NCI-H1048 (cell line): ENCODE data around the gene FGFBP1.
"Not testable (repeated sequence)": the region's sequence is repeated elsewhere in the genome, so short reads cannot be mapped to it uniquely, and the experiment has no call there.

Experiments
- DNase-seq: peaks from one replicate; lab custom pipeline; 2025; lab: John Stamatoyannopoulos, UW

The FGFBP1 gene

DNA sequence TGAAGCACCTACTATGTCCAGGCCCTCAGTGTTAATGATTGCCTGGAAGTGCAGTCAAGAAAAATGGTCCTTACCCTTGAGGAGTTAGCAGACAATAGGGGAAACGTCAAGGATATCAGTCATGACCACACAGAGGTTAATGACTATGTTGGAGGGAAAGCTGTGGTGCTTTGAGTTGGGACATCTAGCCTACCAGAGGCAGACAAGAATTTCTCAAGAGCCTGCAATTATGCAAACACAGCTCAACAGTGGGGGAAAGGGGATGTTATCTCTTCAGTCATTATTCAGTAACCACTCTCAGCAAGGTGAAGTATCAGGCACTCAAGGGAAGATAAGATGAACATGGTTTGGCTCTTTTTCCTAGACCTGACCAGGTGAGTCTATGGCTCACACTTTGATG, 7.0 kb upstream of the FGFBP1 start:
- DNase-seq = no peak

DNA sequence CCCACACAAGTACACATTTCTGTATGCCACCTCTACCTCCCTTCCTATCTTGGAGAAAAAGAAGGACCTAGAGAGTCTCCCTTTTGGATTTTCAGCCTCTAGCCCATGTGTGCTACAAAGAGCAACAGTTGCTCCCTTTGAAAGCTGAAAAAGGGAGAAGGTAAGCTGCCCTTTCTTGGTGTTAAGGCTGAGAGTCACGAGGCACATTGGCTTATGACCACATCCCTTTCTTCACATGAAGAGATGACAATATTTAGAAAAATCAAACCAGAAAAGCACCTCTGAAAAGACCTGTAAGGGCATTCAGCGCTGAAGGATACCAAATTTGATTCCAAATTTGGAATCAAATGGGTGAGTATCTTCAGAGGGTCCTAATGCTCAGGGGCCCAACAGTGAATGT, 6.4 kb upstream of the FGFBP1 start:
- no peak for DNase-seq

DNA sequence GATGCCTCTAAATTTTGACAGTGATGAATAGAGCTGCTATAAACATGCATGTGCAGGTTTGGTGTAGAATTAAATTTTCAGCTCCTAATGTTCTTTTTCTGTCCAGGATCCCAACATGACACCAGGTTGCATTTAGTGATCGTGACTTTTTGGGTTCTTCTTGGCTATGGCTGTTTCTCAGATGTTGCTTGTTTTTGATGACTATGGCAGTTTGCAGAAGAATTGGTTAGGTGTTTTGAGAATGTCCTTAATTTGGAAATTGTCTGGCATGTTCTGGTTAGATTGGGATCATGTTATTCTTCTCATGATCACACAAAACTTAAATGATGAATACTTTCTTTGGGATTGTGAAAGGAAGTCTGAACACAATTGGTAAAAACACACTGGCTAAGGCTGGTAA, 3.7 kb upstream of the FGFBP1 start:
- DNase-seq = no peak

DNA sequence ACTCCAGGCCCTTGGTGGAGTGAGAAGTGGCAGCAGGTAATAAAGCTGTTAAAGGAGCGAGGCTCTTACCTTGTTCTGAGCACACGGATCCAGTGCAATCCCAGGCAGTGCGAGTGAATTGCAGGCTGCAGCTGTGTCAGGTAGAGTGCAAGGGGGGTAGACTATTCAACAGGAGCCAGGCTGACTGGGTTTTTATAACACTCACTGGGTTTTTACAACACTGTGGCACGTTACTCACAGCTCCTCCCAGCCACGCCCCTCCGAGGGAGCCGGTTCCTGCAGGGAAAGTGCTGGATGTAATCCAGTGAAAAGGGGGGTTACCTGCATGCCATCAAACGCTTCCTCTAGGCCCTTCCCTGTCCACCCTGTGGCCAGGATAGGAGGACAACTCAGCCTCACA, 358 bp downstream of the FGFBP1 start:
- DNase-seq = no peak

DNA sequence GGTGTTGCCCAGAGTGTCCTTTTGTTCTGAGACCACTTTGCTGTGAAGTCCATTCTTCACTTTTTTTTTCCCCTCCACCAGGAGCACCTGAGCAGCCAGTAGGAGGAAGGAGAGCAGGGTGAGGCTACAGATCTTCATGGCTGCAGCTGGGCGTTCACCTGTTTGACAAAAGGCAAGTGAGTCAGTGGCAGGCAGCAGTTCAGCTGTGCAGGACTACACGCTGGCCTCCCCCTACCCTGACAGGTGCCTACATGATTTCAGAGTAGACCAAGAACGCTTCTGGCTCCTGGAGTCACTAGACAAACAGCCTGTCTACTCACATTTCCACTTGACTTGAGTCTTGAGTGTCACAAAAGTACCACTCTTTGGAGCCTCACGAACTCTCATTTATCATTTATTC, 2.0 kb downstream of the FGFBP1 start:
- no peak for DNase-seq

DNA sequence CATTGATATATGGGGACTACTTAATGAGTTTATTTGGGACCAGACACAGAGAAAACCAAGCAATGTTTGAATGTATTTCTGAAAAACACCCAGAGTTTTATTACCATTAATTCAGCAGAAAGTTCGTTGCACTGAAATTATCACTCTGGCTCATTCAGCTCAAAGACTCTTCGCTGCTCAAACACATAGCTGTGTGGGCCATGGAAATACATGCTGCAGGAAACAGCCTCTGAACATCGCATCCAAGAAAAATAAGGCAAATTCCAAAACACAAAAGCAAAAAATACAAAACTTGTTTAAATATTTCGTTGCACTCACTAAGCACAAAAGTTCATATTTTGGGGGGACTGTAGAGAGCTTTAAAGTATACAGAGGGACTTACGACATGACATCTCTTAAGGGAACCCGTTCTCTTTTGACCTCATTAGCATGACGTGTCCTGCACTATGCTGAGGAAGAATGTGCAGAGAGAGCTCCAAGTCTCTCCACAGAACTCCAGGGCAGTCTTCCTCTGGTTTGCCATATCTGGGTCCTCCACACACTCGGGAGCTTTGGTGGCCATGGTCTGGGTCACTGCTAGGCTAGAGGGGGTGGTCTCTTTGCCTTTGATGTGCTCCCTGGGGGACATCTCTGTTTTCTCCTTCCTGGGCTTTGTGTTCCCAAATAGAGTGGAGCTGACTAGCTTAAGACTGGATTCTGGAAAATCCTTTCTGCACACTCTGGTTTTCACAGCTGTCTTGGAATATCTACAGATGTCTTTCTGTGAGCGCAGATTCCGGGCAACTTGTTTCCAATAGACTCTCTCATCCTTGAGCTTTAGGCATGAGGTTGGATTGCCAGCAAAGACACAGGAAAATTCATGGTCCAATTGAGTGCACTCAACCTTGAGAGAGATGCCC, 2.8 kb downstream of the FGFBP1 start:
- no peak for DNase-seq

DNA sequence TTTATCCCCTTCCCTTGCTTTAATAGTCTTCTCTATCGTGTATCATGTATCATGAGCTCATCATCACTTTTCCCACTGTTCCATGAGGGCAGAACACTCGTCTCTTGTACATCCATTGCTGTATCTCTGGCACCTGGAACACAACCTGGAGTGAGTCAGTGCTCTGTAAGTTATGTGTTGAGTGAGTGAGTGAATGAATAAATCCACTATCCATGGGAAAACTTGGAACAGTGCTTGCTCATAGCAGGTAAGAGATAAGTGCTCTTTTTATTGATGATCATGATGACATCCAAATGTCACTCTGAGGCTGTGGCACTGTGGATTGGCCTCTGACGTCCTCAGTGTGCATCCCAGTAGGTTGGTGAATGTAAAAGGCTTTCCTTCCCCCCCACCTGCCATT, 4.3 kb downstream of the FGFBP1 start:
- no peak for DNase-seq

DNA sequence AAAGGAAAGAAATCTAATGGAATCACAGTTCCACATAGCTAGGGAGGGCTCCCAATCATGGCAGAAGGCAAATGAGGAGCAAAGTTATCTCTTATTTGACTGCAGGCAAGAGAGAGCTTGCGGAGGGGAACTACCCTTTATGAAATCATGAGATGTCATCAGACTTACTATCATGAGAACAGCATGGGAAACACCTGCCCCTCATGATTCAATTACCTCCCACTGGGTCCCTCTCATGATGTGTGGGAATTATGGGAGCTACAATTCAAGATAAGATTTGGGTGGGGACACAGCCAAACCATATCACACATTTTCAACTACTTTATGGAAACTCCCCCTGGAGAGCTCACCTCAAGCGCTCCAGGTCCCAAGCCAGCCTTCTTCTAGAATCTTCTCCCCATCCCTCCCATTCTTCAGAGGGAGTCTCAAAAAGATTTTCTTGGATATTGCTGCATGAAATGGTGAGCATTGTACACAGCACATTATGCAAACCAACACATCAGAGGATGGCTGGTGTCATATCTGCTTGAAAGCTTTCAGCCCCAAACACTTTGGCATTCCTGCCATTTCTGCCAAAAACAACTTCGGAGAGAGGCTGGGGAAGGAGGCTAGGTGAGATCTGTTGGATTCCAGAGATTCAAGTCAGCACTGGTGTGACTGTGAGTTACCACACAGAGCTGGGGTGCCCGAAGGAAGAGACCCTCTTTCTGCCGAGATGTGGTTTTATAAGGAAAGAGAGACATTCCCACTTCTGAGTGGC, 6.9 kb downstream of the FGFBP1 start:
- no peak for DNase-seq

DNA sequence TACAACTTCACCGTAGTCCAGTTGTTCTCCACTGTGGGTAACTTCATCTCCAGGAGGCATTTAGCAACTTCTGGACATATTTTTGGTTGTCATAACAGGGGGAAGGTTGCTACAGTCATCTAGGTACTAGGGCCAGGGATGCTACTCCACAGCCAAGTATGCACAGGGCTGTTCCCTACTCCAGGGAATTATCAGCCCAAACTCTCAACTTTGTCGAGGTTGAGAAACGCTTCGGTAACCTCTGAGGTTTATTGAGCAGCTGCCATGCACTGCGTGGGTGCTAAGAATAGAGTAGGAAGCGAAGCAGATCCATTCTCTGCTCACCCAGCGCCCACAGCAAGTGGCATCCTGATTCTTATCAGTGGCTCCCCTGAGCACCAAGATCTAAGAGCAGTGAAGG, 8.2 kb downstream of the FGFBP1 start:
- DNase-seq = no peak

DNA sequence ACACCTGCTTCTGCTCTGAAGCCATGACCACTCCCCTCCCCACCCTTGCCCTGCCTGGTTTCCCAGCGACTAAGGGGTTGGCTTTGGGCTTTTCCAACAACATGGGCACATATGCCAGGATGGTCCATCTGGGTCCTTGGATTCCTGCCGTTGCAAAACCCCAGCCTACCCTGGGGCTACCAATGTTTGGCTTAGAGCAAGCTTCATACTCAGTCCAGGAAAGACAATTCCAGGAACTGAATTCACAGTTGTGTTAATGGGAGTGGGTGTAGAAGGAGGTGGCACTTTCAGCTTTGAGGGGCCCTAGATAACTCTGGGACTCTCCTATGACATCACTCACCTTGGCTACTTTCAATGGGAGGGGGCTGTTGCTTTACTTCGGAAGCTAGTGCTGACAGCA, 9.0 kb downstream of the FGFBP1 start:
- DNase-seq = no peak

DNA sequence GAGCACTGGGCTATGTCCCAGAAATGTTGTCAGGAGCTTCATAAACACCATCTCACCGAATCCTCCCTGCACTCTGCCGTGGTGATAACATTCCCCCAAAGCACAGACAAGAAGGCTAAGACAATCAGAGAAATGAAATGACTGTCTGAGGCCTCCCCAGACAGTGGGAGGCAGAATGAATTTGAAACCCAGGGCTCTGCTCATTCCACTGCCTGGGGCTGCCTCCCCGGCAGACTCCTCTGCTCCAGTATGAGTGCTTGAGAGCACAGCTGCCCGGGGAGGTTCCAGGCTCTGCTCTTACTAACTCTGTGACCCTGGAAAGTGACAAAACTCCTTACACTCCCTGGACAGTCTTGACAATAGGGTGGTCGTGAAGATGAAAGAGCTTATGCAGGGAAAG, 9.7 kb downstream of the FGFBP1 start:
- DNase-seq = no peak

DNA sequence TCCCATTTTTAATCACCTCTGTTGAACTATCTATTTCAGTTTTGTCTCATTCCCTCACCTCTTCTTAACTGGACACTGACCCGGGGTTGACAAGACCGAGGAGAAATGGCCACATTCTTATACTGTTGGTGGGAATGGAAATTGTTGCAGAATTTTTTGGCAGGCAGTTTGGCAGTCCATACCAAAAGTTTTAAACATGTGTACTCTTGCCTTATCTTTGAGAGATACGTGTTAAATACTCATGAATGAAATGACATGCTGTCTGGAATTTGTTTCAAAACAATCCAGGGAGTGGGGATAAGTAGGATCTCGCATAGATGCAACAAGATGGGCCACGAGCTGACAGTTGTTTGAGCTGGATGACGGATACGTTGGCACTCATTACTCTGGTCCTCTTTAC, 12.1 kb downstream of the FGFBP1 start:
- no peak for DNase-seq

DNA sequence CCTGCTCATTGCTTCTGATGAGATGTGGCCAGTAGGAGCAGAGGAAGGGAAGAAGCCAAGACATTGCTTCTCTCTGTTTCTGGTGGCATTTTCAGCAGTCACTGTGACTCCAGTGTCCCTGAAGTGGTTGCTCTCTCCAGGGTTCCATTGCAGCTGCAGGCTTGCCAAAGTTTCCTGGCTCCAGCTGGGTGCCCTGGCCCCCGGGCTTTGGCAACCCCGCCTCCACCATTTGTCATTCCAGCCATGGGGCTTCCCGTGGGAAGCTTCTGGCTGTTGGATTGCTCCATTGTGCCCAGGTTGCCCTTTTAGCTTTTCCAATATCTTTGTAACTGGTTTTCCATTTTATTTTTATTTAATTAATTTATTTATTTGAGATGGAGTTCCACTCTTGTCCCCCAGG, 12.7 kb downstream of the FGFBP1 start:
- no peak for DNase-seq

DNA sequence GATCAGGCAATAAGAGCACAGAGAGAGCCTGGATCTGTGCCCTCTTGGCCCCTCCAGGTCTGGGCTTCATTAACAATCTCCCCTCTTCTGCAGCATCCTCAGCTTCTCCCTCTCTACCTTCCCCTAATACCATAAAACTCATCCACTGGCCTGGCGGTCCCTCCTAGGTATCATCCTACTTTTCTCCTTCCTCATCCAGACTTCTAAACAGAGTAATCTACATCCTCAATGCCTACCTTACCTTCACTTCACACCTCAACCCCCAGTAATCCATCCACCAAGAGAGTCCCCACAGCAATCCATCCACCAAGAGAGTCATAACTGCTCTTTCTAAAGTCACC, 17.0 kb downstream of the FGFBP1 start:
- DNase-seq = no peak

DNA sequence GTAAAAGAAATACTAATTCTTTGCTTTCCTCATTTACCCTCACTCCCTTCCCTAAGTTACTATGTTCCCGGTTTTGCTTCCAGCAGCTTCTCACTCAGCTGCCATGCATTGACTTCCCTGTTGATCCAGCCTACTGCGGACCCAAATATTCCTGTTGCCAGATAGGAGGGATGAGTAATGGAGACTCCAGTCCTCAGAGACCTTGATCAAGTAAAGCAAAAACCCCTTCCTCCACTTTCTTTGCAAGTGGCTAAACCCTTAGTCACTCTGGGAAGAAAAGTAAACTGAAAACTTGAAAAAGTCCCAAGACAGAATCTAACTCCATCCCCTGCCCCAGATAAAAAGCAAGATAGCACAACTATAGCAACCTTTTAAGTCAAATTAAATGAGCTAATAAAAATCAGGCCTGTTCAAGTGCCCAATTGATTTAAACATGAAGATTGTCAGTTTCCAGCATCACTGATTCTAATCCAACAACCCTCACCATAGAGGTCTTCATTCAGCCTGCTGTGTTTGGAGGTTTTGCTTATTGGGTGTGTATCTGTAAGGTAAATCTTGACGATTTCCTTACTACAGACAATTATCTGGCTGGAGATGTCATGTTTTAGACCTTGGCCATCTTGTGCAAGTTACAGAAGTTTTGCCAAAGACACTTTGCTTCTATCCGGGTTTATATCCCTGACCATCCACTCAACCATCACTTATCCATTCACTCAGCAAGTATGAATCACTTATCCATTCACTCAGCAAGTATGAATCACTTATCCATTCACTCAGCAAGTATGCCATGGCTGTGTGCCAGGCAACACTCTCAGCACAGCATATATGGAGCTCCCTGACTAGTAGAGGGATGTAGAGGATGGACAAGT, 17.6 kb downstream of the FGFBP1 start:
- no peak for DNase-seq

DNA sequence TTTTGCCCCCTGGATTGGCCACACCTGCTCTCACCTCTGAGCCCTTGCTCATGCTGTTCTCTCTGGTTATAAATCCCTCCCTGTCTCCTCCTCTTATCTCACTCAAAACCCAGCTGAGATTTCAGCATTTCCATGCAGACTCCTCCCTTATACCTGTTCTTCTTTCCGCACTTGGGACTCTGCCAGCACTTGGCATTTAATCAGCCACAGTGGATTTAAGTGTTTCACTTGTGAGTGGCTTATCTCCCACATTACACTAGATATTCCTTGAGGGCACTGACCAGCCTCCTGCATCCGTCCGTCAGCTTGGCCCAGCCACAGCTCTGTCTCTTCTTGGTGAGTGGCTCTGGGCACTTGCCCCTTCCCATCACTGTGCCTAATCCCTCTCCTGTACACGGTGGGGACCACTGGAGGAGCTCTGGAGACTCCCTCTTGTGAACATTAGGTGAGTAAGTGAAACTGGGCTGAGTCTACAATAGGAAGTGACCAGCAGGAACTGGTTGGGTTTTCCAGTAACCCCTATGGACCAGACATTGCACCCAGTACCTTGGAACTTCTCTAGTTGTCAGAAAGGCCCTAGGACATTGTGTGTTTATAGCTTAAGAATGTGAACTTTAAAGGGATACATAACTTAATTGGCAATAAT, 19.9 kb downstream of the FGFBP1 start:
- DNase-seq = no peak

DNA sequence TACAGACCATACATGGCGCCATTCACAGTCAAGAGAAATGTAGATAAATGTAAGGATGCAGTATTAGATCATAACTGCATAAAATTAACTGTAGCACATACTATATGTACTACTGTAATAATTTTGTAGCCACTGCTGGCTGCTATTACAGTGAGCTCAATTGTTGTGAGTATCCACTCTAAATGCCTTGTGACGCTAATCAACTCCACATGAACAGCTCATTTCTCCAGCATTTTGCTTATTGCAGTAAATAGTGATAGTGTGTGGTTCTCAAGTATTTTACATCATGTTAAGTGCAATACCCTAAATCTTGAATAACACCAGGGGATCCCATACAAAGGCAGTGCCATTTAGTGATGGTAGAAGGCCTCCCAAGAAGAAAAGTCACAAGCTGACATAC, 21.2 kb downstream of the FGFBP1 start:
- DNase-seq = no peak

DNA sequence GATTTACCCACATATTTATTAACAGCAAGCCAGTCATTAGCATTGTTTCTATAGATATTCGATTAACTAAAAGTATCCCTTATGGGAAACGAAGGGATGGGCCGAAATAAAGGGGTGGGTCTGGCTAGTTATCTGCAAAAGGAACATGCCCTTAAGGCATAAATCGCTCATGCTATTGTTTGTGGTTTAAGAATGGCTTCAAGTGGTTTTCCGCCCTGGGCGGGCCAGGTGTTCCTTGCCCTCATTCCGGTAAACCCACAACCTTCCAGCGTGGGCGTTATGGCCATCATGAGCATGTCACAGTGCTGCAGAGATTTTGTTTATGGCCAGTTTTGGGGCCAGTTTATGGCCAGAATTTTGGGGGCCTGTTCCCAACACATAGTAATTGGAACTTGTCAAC, 22.2 kb downstream of the FGFBP1 start:
- DNase-seq = not testable (repeated sequence)

DNA sequence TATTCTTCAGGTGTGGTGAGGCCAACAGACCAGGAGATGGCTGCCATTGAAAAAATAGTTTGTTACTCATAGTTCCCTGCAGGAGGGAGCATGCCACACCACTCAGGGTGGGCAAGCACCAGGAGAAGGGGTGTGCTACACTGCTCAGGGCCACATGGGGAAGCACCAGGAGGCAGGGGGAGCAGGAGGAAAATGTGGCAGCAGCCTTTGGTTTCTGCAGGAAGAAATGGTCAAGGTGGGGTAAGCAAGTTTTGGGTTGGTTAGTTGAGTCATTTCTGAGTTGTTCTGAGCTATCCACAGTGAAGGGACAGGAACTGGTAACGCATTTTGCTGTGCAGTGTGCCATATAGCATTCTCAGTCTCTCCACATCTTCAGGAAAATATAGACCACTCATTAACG, 23.8 kb downstream of the FGFBP1 start:
- DNase-seq = no peak

DNA sequence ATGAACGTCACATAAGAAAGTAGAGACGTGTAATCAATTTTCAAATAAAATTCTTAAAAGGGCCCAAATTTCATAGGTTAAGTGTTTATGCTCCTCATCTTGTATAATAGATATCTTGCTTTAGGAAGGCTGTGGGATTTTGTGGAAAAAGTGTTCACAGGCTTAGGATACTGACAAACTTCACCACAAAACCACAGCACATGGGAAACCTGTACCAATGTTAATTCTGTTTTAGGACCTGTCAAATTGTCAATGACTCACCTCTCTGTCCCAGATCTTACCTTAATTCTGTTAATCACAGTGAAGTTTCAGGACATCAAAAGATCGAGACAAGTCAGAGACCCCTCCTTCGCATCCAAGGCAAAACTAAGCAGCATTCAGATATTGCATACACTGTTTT, 24.2 kb downstream of the FGFBP1 start:
- no peak for DNase-seq

DNA sequence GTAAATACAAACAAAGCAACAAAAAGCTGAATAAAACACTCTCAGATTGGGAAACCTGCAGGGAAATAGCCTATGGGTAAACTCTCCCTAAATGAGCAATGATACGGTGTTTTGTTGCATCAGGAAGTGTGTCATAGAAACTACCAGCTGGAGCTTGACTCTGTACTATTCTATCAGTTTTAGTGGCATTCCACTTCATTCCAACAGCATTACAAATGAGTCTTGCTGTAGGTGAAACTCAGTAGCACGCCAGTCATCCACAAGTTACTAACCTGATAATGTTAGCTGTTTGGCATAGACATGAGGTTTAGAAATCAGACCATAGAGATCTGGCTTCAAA, 24.9 kb downstream of the FGFBP1 start:
- no peak for DNase-seq

DNA sequence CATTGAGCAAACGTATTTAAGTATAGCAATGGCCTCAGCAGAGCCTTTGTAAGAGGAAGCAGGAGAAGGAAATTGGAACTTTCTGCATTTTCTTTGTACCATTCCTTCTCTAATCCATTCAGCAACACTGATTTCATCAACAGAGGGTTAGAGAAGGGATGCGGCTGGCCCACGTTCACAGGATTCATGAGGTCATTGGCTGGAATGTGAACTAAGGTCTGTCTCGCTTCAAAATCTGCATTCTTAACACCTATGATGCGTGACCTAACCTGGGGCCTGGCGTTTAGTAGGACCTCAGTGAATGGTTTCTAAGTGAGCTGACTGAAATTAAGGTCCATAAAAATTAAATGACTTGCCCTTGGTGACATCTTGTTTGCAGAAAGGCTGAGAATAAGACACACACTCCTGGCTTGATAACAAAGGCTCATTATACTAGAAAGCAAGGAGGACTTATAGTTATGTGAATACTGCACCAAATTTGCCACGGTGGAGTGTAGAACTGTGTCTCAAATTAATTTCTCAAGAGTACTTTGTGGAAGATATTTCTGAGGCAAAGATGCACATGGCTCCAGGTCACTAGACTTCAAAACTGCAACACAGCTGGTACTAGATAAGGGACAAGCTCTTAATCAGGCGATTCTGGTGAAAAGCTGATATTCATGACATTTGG, 25.4 kb downstream of the FGFBP1 start:
- DNase-seq = no peak
